Colon (tissue), 2 donors: ENCODE measurements around the gene EVI5L.
"Not testable (repeated sequence)": the region's sequence is repeated elsewhere in the genome, so short reads cannot be mapped to it uniquely, and the experiment has no call there.

Experiments used
- FAIRE-seq: peaks from 2 replicates; lab custom pipeline; 2012; peaks lifted over from hg19 to GRCh38; lab: Jason Lieb, UNC
- donor health status: control.
- donor health status: control.

Gene EVI5L

DNA sequence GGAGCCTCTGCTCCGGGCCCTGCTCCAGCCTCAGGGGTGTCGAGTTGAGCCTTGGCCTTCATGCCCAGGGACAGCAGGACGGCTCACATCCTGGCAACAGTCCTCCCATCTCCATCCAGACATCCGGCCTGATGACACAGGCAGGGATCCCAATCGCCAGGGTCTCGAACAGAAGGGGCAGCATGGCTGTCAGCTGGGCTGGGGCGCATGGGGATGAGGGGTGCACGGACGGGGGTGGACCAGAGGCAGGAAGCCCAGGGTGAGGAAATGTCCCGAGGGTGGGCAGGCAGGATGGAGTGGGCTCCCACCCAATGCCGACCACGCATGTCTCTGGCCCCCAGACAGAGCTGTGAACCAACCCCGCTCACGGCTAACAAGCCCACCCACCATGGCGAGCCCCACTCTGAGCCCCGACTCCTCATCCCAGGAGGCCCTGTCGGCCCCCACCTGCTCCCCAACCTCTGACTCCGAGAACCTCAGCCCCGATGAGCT lies 16.2 kb downstream of the EVI5L start:
- no peak for FAIRE-seq

GRCh38 chr19:7847664-7848063 lies 17.6 kb downstream of the EVI5L start:
- FAIRE-seq = no peak

GRCh38 chr19:7848779-7849457 lies 18.9 kb downstream of the EVI5L start:
- FAIRE-seq = no peak

DNA sequence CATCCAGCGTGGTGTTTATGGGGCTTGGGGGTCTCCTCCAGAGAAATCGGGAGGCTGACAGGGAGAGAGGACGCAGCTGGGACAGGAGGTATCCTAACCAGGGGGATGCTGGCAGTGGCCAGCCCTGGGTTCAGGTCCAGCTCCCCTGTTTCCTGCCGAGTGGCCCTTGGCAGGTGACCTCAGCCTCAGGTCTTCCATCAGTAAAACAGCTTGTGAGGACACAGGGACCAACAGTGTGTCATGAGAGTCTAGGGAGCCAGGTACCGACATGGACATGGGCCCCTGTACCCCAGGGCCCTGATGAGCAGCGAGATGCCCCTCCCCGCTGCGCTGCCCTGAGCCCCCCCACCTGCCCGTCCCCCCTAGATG lies 19.6 kb downstream of the EVI5L start:
- FAIRE-seq = no peak

DNA sequence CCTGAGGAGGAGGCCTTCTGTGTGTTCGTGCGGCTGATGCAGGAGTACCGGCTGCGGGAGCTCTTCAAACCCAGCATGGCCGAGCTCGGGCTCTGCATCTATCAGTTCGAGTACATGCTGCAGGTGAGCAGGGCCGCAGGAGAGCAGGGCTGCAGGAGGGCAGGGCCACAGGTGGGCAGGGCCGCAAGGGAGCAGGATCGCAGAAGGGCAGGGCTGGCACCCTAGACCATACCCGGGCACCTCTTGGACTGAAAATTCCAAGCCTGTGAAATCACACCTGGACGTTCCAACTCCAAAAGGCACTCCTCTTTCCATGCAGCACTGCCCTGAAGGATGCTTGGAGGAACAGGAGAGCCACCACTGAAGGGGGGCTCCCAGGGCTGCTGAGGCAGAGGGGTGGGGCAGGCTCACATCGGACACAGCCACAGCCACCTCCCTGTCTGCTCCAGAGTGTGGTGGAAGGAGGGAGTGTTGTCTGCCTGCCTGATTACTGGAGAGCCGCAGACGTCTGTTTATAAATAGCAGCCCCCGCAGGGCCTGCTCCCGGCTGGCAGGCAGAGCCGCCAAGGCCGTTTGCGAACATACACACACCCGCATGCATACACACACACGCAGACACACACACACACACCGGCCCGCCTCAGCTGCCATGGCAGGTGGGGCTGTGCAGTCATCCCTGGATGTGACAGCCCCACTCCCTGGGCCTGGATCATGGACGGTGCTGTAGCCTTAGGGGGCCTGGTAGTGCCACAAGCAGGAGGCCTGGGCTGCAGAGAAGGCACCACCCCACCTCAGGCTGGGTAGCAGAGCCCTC lies 20.2 kb downstream of the EVI5L start:
- FAIRE-seq = no peak

- no peak for FAIRE-seq
Measured at GRCh38 chr19:7850945-7851622, 21.1 kb downstream of the EVI5L start.

GRCh38 chr19:7851623-7852500 lies 21.8 kb downstream of the EVI5L start:
- no peak for FAIRE-seq

- FAIRE-seq = no peak
Measured at GRCh38 chr19:7852851-7853769, 23.1 kb downstream of the EVI5L start.

DNA sequence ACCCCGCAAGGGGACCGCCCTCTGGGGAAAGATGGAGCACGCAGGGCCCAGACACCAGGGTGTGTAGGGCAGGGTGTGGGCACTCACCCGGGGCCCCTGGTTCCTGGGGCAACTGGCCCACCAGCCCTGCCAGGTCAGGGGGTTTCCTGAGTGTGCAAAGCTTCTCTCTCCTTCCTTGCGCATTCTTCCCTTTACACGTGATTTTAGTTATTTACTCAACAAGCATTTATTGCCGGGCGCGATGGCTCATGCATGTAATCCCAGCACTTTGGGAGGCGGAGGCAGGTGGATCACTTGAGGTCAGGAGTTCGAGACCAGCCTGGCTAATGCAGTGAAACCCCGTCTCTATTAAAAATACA lies 23.7 kb downstream of the EVI5L start:
- no peak for FAIRE-seq

GRCh38 chr19:7855426-7856108 lies 25.5 kb downstream of the EVI5L start:
- FAIRE-seq = no peak

- no peak for FAIRE-seq
Measured at GRCh38 chr19:7856109-7856591, 26.1 kb downstream of the EVI5L start.

- FAIRE-seq = no peak
Measured at GRCh38 chr19:7856679-7857663, 27.0 kb downstream of the EVI5L start.

DNA sequence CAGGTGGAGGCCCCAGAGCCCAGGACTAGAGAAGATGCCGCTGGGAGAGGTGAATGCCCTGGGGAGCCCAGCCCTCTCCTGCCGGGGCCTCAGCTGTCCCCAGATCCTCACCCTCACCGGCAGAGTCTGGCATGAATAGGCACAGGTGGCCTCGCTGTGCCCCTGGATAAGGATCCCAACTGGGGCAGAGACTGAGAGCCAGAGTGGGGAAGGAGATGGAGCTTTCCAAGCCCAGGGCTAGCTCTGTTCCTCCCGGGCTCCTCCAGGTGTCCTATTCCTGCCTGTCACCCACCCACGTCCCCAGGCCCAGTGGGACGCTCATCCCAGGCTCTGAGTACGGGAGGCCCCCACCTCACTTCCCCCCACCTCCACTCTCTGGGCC lies 27.7 kb downstream of the EVI5L start:
- no peak for FAIRE-seq

DNA sequence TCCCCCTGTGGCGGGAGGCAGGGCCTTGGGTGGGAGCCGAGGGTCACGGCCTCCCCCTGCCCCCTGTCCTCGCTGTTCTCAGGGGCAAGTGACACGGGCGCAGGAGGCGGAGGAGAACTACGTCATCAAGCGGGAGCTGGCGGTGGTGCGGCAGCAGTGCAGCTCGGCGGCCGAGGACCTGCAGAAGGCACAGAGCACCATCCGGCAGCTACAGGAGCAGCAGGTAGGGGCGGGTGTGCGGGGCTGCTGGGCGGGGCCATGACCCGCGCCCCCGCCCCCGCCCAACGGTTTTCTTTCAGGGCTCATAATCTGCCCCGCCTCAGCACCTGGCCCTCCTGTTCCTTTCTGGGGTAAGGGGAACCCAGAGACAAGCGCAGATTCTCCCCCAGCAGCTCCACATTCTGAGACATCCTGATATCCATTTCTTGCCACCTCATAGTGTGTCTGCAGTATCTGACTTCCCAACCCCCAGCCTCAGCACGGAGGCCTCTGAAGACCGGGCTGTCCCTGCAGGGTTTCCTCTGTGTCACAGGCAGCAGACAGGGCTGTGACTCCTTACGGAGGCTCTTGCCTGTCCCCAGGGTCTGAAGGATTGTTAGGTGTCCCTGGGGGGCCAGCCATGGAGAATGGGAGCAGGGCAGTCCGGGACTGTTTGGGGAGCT lies 28.2 kb downstream of the EVI5L start:
- FAIRE-seq = no peak

- FAIRE-seq = not testable (repeated sequence)
Measured at GRCh38 chr19:7859087-7859486, 29.1 kb downstream of the EVI5L start.

GRCh38 chr19:7859831-7860713 lies 30.1 kb downstream of the EVI5L start:
- no peak for FAIRE-seq
